NB4 (cell line): ENCODE measurements around the gene PDXP.
"Not testable (repeated sequence)": the region's sequence is repeated elsewhere in the genome, so short reads cannot be mapped to it uniquely, and the experiment has no call there.

Experiments
- DNase-seq: peaks from one replicate; pipeline ENCODE4 v3.0.0; 2010; ENCODE audit warnings: low read depth
- H3K4me3 ChIP-seq: one replicate; pipeline ENCODE4 v1.5.1; 2011; ENCODE audit warnings: mild to moderate bottlenecking, low read depth, low read length, moderate library complexity
- MAX ChIP-seq: IDR thresholded peaks from 2 replicates; pipeline ENCODE4 v1.6.1; 2011; ENCODE audit warnings: low read depth, low read length
- MYC ChIP-seq: IDR thresholded peaks from 2 replicates; pipeline ENCODE4 v1.6.1; 2011; ENCODE audit warnings: low read depth, low read length
- POLR2A ChIP-seq: IDR thresholded peaks from 2 replicates; pipeline ENCODE4 v1.6.1; 2011; ENCODE audit warnings: mild to moderate bottlenecking; ENCODE audit not compliant: insufficient read length; ENCODE audit errors: extremely low read depth
- TF ChIP-seq, protein P1 (sequence below): IDR thresholded peaks from one replicate; pipeline ENCODE4 v1.5.1; 2012; ENCODE audit warnings: low read depth, low read length

Gene PDXP

GRCh38 chr22:37658133-37659065, at the start of gene PDXP:
Gene PDXP (plus strand): TSS chr22:37658723. CDS start chr22:37658783, 60 bp downstream.
- peak within 1 kb of the TSS; percentile 83 for H3K4me3 ChIP-seq
- TF ChIP-seq MAX (peak; percentile 58), POLR2A (peak; percentile 63), MYC (peak; percentile 8; the same call in 1 of the 2 replicates)
- TF ChIP-seq, protein P1, sequence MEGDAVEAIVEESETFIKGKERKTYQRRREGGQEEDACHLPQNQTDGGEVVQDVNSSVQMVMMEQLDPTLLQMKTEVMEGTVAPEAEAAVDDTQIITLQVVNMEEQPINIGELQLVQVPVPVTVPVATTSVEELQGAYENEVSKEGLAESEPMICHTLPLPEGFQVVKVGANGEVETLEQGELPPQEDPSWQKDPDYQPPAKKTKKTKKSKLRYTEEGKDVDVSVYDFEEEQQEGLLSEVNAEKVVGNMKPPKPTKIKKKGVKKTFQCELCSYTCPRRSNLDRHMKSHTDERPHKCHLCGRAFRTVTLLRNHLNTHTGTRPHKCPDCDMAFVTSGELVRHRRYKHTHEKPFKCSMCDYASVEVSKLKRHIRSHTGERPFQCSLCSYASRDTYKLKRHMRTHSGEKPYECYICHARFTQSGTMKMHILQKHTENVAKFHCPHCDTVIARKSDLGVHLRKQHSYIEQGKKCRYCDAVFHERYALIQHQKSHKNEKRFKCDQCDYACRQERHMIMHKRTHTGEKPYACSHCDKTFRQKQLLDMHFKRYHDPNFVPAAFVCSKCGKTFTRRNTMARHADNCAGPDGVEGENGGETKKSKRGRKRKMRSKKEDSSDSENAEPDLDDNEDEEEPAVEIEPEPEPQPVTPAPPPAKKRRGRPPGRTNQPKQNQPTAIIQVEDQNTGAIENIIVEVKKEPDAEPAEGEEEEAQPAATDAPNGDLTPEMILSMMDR = no peak
- peak; percentile 100 for DNase-seq

- TF ChIP-seq POLR2A (no peak), MYC (peak; percentile 35; the same call in 1 of the 2 replicates), MAX (0 out of 2 replicates have a peak, but pooled peaks have one; percentile 13)
- TF ChIP-seq, protein P1 = no peak
- H3K4me3 ChIP-seq = peak overlapping the region; percentile 98
- DNase-seq = peak; percentile 80
These were observed 49.0 kb upstream of the PDXP start for GRCh38 chr22:37609240-37610152.

- H3K4me3 ChIP-seq = peak overlapping the region; percentile 98
- not testable (repeated sequence) for DNase-seq
These were observed 48.4 kb upstream of the PDXP start for GRCh38 chr22:37610153-37610475.

DNA sequence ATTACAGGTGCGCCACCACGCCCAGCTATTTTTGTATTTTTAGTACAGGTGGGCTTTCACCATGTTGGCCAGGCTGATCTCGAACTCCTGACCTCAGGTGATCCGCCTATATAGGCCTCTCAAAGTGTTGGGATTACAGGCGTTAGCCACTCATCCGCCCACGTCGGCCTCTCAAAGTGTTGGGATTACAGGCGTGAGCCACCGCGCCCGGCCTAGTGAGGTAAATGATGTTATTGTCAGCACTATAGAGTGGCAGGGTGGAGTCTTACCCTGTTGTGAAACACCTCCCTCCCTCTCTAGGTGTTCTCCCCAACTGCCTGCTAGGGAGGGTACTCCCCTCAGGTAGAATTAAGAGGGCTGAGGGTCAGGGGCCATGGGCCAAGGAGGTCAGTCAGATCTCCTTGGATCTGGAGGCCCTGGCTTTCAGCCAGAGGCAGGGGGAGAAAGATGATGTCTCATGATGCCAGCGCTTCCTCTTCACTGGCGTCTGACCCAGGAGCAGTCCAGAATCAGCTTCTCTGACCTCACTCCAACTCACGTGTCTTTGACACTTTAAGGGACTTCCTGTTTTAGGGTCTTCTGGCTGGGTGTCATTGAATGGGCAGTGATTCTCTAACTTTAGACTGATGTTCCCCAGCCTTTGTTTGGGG, 47.9 kb upstream of the PDXP start:
- no peak for TF ChIP-seq MYC
- TF ChIP-seq POLR2A = no peak
- TF ChIP-seq MAX = no peak
- TF ChIP-seq, protein P1 = no peak
- peak; percentile 52 for DNase-seq
- peak overlapping the region; percentile 98 for H3K4me3 ChIP-seq

- H3K4me3 ChIP-seq = no peak overlapping the region
- TF ChIP-seq, protein P1 = no peak
- TF ChIP-seq POLR2A (no peak), MAX (no peak), MYC (no peak)
- no peak for DNase-seq
These were observed 47.3 kb upstream of the PDXP start for GRCh38 chr22:37611207-37611606.
